Renal cortical epithelial cell (primary cell): ENCODE measurements around the gene HTT. TPM values are rescaled to one million over a fixed set of nuclear protein-coding genes. Genes with fewer than 3 reads are reported as not detected.

Experiments
- DNase-seq: peaks from one replicate; pipeline ENCODE4 v3.0.0-alpha.2; 2011; ENCODE audit warnings: low read depth
- total RNA-seq: library from RNA; depleted of rRNA; stranded (reverse); fragments of >200 nt; gene quantifications from 2 replicates; pipeline ENCODE4 v1.2.3, GENCODE V29; 2014

Gene HTT
- total RNA-seq, 1 donor from 2014 or later = 91.8 TPM

GRCh38 chr4:3174371-3175338 lies 100.2 kb downstream of the HTT start:
- no peak for DNase-seq

DNA sequence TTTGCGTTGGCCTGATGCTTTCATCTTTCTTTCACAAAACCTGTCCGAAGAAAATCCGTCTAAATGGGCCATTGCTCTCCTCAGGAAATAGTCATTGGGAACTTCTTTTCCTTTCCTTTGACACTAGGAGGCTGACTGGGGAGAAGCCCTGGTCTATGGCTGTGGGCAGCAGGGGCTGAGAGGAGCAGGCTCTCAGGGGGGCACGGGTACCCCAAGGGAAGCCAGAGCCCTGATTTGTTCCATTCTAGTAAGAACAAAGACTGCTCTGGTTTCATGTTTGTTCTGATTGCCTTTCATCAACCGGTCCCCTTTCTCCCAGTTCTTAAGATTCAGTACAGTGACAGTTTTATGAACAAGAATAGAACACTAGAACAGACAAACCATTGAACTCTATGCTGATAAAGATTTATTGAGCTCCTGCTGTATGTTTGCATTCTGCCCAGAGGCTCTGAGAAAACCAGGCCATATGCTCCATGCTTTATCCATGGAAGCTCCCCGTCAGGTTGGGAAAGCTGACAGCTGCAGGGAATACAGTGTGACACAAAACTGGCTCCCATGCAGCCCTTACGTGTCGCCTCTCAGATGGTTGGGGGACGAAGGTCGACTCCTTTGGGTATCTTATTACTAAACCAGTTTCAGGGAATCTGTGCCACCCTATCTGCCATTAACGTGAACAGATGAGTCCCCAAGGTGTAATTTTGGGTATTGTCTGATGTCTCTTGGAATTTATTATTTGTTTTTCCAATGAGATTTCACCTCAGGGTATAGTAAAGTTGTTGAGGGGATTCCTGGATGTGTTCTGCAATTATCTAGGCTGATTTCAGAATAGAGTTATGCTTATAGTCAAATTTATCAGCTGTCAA lies 102.1 kb downstream of the HTT start:
- no peak for DNase-seq

DNA sequence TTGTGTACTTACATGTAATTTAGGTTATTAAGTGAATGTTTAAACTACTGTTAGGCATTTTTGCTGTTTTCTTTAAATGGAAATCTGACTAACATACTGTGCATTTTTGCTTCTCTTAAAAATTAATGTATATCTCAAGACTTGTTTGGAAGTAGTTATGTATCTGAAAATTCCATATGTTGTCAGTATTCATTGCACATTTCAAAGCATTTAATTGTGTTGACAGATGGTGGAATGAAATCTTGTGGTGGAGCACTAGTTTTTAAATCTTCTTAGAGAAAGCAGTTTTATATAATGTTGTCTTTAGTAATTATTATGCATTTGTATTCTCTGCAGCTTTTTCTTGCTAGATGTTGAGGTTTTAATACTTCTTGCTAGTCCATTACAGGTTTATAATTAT lies 102.9 kb downstream of the HTT start:
- no peak for DNase-seq

GRCh38 chr4:3177905-3178304 lies 103.4 kb downstream of the HTT start:
- no peak for DNase-seq

DNA sequence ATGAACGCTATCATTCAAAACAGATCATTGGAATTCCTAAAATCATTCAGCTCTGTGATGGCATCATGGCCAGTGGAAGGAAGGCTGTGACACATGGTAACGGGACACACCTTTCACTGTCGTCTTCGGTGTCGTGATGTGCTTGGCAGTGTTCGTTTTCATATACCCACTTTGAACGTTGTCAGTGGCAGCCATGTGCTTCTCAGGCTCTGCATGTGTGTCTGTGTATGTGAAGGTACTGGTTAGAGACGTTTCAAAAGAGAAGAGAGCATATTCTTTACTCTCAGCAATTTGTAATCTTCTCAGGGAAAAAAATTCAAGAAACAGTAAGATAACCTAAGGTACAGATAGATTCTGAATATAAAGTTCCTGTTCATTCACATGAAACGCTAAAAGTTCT lies 103.9 kb downstream of the HTT start:
- DNase-seq = no peak

DNA sequence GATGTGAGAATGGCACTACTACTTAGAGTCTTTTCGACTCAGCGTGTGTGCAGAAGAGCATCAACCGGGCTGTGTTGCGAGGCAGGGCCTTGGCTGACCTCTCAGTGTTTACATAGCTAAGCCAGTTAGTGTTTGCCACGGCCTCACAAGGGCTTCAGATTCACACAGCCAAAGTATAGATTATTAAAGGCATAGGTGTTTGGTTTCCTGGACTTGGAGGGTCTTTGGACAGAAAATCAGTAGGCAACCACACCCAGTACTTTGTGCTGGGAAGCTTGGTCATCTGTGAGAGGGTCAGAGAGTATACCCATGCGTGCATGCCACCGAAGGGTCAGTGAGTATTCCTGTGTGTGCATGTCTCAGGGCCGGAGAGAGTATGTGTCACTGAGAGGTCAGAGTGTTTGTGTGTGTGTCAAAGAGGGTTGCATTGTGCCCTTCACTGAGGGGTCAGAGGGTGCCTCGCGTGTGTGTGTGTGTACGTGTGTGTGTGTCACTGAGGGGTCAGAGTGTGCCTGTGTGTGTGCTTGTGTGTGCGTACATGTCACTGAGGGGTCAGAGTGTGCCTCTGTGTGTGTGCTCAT lies 104.7 kb downstream of the HTT start:
- no peak for DNase-seq

GRCh38 chr4:3183008-3183407 lies 108.5 kb downstream of the HTT start:
- DNase-seq = no peak

GRCh38 chr4:3184725-3185124 lies 110.2 kb downstream of the HTT start:
- DNase-seq = no peak

GRCh38 chr4:3186609-3187008 lies 112.1 kb downstream of the HTT start:
- no peak for DNase-seq

- DNase-seq = no peak
Observed at GRCh38 chr4:3188118-3188517, 113.6 kb downstream of the HTT start.

DNA sequence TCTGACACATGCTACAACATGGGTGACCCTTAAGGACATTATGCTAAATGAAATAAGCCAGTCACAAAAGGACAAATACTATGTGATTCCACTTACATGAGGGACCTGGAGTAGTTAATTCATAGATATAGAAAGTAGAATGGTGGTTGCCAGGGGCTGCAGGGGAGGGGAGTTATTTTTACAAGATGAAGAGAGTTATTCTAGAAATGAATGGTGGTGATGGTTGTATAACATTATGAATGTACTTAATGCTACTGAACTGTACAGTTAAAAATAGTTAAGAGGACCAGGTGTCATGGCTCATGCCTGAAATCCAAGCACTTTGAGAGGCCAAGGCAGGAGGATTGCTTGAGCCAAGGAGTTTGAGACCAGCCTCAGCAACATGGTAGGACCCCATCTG lies 115.0 kb downstream of the HTT start:
- no peak for DNase-seq

- DNase-seq = no peak
Observed at GRCh38 chr4:3190549-3190948, 116.1 kb downstream of the HTT start.

GRCh38 chr4:3192188-3192587 lies 117.7 kb downstream of the HTT start:
- no peak for DNase-seq

DNA sequence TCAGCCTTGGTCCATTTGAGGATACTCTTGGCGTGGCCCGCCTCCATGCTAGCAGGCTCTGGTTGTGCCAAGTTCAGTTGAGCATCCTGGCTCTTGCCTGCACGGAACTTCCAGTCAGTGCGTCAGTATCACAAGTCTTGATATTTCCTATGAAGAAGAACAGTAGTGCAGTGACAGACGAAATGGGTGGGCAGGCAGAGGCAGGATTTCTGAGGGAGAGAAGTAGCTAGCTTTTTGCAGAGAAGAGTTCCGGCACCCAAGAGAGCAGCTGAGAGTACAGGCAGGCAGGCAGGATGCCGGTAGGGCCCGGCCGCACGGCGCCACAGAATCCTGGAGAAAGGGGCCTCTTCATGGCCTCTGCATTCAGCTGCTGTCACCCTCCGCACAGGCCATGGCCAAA lies 118.3 kb downstream of the HTT start:
- DNase-seq = no peak

DNA sequence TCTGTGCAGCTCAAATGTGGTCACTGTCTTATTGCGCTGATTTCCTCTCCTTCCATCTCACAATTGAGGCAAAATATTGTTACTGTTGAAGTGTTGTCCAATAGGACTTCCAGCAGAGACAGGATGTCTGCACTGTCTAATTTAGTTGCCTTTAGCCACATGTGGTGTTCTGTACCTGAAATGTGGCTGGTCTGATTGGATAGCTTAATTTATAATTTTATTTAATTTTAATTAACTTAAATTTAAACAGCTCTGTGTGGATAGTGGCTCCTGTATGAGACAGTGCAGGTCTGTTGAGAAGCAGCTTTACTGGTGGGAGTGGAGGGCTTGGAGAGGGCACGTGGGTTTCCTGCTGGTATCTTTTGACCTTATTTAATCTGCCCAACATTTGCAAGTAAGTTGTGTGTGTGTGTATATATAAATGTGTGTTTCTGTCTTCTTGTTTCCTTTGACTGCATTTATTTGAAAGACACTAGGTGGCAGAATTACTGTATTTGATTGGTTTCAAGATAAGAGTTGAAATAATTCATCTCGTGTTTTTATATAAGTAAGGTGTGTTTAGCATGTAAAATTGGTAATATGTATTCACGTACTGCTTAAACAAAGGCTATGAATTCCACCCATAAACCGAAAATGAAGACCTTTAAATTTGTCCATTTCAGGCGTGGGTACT lies 119.2 kb downstream of the HTT start:
- peak; percentile 41 for DNase-seq

GRCh38 chr4:3196670-3197359 lies 122.3 kb downstream of the HTT start:
- DNase-seq = no peak

DNA sequence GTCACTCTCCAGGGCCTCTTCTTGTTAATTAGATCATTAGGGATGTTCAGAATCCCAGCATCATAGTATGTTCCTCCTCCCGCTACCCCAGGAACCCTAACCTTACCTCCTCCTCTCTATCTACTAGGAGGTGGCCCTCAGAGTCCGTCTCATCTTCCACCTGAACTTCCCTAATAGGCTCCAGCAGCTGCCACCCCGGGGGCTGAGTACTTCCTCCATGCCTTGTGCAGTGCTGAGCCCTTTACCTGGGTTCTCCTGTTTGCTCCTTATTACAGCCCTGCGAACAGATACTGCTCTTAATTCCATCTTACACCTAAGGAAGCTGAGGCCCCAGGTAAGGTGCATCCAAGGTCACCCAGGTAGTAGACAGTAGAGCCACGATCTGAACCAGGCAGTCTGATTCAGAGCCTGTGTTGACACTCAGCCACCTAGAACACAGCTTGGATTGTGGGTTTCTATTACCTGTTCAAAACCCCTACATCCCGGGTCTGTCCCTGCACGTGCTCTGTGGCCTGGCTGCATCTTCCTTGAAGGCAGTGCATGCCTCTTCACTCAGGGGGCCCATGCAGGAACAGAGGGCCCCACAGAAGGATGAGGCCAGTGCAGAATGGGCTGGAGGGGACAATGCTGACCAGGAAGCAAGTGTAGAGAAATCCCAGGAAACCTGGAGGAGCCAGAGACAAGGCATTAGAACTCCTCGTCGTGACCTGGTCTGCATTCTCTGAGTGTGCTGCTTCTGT lies 123.1 kb downstream of the HTT start:
- no peak for DNase-seq

DNA sequence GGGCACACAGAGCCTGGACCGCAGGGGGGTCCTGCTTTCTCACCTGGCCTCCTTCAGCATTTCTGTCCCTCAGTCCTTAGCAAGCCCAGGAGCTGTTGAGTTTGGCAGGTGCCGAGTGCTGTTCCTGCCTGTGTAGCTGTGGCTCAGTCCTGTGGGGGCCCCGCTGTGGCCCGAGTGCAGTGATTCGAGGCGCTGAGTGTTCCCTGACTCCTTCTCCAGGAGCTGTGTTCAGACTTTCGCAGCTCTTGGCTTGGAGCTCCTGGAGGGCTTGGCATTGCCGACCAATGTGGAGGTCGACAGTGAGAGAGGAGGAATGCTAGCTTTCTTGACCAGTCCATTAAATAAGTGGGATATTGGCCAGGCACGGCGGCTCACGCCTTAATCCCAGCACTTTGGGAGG lies 124.4 kb downstream of the HTT start:
- no peak for DNase-seq

DNA sequence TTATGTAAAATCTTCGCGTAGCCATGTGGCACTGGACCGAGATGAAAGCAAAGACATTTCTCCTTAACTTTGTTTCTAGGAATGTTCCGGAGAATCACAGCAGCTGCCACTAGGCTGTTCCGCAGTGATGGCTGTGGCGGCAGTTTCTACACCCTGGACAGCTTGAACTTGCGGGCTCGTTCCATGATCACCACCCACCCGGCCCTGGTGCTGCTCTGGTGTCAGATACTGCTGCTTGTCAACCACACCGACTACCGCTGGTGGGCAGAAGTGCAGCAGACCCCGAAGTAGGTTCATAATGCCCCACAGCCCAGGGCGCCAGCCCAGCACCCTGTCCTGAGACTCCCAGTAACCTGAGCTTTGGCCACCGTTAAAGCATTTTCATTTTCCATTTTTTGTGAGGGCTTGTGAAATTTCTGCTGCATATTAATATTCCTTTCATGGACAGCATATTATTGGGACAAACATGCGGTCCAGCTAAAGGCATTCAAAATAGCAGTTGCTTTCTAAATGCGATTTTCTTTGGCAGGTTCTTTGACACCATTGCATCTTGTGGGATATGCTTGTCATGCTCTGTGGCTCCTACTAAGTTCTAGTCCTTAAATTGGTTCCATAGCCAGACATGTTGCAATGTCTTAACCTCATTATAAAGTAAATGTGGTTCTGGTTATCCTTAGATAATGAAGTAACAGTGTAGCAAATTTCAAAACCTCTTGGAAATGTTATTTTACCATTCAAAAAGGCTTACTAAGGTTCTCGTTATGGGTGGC lies 125.4 kb downstream of the HTT start:
- DNase-seq = no peak
